Activated CD8-positive, alpha-beta T cell treated with anti-CD3 and anti-CD28 coated beads for 36 hours (primary cell): ENCODE data around the gene LRRFIP2. TPM values are rescaled to one million over a fixed set of nuclear protein-coding genes. Genes with fewer than 3 reads are reported as not detected.

Experiments
- ATAC-seq: fragments of 200-7000 bp; cut with Tn5 transposase; one replicate; pipeline ENCODE4 v1.10.0; 2021; ENCODE audit warnings: mild to moderate bottlenecking, moderate library complexity
- CTCF ChIA-PET: fragments of 350-600 bp; sonication (Branson Sonifier 250); formaldehyde crosslinking; loops from one replicate; lab custom pipeline; 2021; ENCODE audit warnings: antibody characterized with exemption; lab: Charles Lee
- POLR2A ChIA-PET: fragments of 350-600 bp; sonication (Branson Sonifier 250); formaldehyde crosslinking; loops from one replicate; lab custom pipeline; 2021; ENCODE audit warnings: antibody characterized with exemption; lab: Charles Lee
- DNase-seq: peaks from one replicate; pipeline ENCODE4 v3.0.0-alpha.2; 2020
- H3K27ac Mint-ChIP-seq: one replicate; pipeline ENCODE4 v1.8.0; 2021; ENCODE audit warnings: mild to moderate bottlenecking, mixed read lengths
- H3K27me3 Mint-ChIP-seq: one replicate; pipeline ENCODE4 v1.8.0; 2021; ENCODE audit warnings: mixed read lengths
- H3K36me3 Mint-ChIP-seq: one replicate; pipeline ENCODE4 v1.8.0; 2021; ENCODE audit warnings: low read depth, mixed read lengths
- H3K4me1 Mint-ChIP-seq: one replicate; pipeline ENCODE4 v1.8.0; 2021; ENCODE audit warnings: low read depth, mixed read lengths
- H3K4me3 Mint-ChIP-seq: one replicate; pipeline ENCODE4 v1.8.0; 2021; ENCODE audit warnings: mild to moderate bottlenecking, moderate library complexity, mixed read lengths
- H3K9me3 Mint-ChIP-seq: one replicate; pipeline ENCODE4 v1.8.0; 2021; ENCODE audit warnings: mixed read lengths
- CTCF ChIP-seq: fragments of 200-600 bp; IDR thresholded peaks from one replicate; pipeline ENCODE4 v1.8.0; 2022; ENCODE audit warnings: antibody characterized with exemption, mild to moderate bottlenecking
- intact Hi-C: fragments of 100-400 bp; cut with micrococcal nuclease; formaldehyde crosslinking; loops from one replicate; pipeline ENCODE4 v1.10.0; 2022
- total RNA-seq, 2 experiments: library from RNA; stranded (reverse); gene quantifications; one replicate each; pipeline ENCODE4 v1.2.3, GENCODE V29; 2021

The LRRFIP2 gene
- total RNA-seq, 2 experiments from 2014 or later = 18.7 to 23.1 TPM

DNA sequence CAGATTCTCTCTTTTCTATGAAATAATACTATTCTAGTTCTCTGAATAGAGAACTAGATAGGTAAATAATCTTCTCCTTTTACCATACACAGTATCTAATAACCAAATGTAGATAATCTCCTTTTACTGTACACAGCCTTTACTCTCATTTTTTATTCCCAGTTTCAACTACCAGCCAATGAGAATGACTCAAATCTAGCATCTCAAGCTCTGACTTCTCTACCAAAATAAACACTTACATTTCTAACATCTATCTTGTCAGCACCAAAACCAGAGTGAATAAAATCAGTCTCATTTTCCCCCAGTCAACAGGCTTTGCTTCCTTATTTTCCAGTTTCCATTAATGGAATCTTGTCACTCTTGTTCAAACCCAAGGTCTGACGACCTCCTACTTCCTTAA, 36.9 kb downstream of the LRRFIP2 start:
- ChIA-PET CTCF (no interaction called here), POLR2A (no interaction called here)
- H3K27me3 Mint-ChIP-seq = no peaks in the 10 kb centered on the region
- no peak for DNase-seq
- H3K4me3 Mint-ChIP-seq = no peak overlapping the region
- no peak overlapping the region for H3K27ac Mint-ChIP-seq
- TF ChIP-seq CTCF = no peak
- no peak for ATAC-seq
- H3K4me1 Mint-ChIP-seq = peaks cover 12% of the 10 kb centered on the region
- intact Hi-C loops = no loop called here
- H3K36me3 Mint-ChIP-seq = peaks cover 4% of the 10 kb centered on the region
- no peaks in the 10 kb centered on the region for H3K9me3 Mint-ChIP-seq

DNA sequence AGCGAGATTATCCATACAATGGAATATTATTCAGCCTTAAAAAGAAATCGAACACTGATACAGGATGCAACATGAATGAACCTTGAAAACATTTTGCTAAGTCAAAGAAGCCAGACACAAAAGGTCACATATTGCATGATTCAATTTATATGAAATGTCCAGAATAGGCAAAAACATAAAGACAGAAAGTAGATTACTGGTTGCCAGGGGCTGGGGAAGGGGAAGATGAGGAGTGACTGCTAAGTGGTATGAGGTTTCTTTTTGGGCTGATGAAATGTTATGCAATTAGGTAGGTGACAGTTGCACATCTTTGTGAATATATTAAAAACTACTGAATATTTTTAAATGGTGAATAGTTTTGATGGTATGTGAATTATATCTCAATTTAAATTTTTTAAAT, 38.3 kb downstream of the LRRFIP2 start:
- Mint-ChIP-seq H3K9me3 (no peaks in the 10 kb centered on the region), H3K27ac (no peak overlapping the region), H3K4me3 (no peak overlapping the region), H3K36me3 (no peaks in the 10 kb centered on the region), H3K4me1 (peaks cover 17% of the 10 kb centered on the region), H3K27me3 (no peaks in the 10 kb centered on the region)
- CTCF ChIA-PET = interaction anchor here (1.3 kb wide), 1 partner anchor 14 kb away, joined by 3 read pairs; no protein-coding TSS in a partner anchor
- DNase-seq (no peak), ATAC-seq (peak; percentile 49)
- POLR2A ChIA-PET = no interaction called here
- intact Hi-C loops = no loop called here
- no peak for TF ChIP-seq CTCF

GRCh38 chr3:37135561-37135960, 38.8 kb downstream of the LRRFIP2 start:
- Mint-ChIP-seq H3K4me3 (no peak overlapping the region), H3K9me3 (no peaks in the 10 kb centered on the region), H3K4me1 (peaks cover 21% of the 10 kb centered on the region), H3K27me3 (no peaks in the 10 kb centered on the region), H3K27ac (no peak overlapping the region), H3K36me3 (no peaks in the 10 kb centered on the region)
- DNase-seq (no peak), ATAC-seq (no peak)
- POLR2A ChIA-PET = no interaction called here
- no peak for TF ChIP-seq CTCF
- CTCF ChIA-PET = no interaction called here
- intact Hi-C loops = no loop called here

DNA sequence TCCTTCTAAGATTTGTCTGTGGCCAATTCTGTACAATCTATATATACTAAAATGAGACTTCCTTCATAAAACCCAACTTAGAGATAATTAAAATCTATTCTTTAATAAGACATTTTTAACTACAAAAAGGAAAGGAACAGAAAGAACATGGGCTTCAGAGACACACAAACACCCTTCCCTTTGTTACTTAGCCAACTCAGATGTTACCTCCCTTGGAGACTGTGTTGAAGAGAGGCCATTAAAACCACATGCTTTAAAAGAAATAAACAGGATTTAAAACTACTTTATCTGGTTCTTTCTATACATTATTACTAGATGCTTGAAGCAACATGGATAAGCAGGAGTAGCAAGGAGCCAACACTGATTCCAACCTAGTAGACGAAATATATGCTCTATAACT, 42.0 kb downstream of the LRRFIP2 start:
- CTCF ChIA-PET = no interaction called here
- no peak for TF ChIP-seq CTCF
- no peaks in the 10 kb centered on the region for H3K9me3 Mint-ChIP-seq
- ATAC-seq (no peak), DNase-seq (no peak)
- POLR2A ChIA-PET = no interaction called here
- H3K27me3 Mint-ChIP-seq = no peaks in the 10 kb centered on the region
- intact Hi-C loops = no loop called here
- no peak overlapping the region for H3K27ac Mint-ChIP-seq
- no peak overlapping the region for H3K4me3 Mint-ChIP-seq
- peaks cover under 1% of the 10 kb centered on the region for H3K36me3 Mint-ChIP-seq
- H3K4me1 Mint-ChIP-seq = peaks cover 22% of the 10 kb centered on the region

GRCh38 chr3:37131860-37132144, 42.6 kb downstream of the LRRFIP2 start:
- DNase-seq = no peak
- intact Hi-C loops = no loop called here
- Mint-ChIP-seq H3K27me3 (no peaks in the 10 kb centered on the region), H3K36me3 (peaks cover 2% of the 10 kb centered on the region), H3K4me1 (peaks cover 20% of the 10 kb centered on the region), H3K9me3 (no peaks in the 10 kb centered on the region), H3K4me3 (no peak overlapping the region), H3K27ac (no peak overlapping the region)
- no peak for TF ChIP-seq CTCF
- POLR2A ChIA-PET = no interaction called here
- ATAC-seq = no peak
- CTCF ChIA-PET = no interaction called here
